Measurements from ENCODE around the gene SLC35E3. TPM values are rescaled to one million over a fixed set of nuclear protein-coding genes. Genes with fewer than 3 reads are reported as not detected.

Gene SLC35E3
- polyA plus RNA-seq, 1 of the 3 experiments (the other 2 are of a cell fraction): 5.7 TPM

DNA sequence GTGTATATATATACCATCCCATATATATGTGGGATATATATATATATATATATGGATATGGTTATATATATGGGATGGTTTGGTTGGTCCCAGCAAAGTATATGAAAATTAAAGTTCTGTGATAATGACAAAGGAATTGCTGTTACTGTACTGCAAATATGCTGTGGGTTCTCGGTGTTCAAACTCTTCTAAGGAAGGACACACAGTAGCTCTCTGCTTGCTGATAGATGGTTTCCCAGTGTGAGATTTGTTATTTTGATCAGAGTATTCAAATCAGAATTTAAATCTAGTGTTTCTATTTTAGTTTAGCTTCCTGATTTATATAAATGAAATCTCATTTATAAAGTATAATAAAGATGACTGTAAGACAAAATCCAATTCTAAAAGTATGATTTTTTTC is 19.7 kb downstream of the SLC35E3 start:
- peaks cover 3% of the 10 kb centered on the region for H3F3A ChIP-seq (replicated peaks; ENCODE audit: insufficient read depth)
- no peak for TF ChIP-seq USF1 (IDR thresholded peaks at IDR 0.05; ENCODE audit: borderline replicate concordance, low read depth)
- no peak for TF ChIP-seq EZH2phosphoT487 (IDR thresholded peaks at IDR 0.05; ENCODE audit: borderline replicate concordance, low read depth)
- TF ChIP-seq POLR2AphosphoS5 (IDR thresholded peaks at IDR 0.05; ENCODE audit: low read depth, low read length): no peak
- TF ChIP-seq, protein P1, sequence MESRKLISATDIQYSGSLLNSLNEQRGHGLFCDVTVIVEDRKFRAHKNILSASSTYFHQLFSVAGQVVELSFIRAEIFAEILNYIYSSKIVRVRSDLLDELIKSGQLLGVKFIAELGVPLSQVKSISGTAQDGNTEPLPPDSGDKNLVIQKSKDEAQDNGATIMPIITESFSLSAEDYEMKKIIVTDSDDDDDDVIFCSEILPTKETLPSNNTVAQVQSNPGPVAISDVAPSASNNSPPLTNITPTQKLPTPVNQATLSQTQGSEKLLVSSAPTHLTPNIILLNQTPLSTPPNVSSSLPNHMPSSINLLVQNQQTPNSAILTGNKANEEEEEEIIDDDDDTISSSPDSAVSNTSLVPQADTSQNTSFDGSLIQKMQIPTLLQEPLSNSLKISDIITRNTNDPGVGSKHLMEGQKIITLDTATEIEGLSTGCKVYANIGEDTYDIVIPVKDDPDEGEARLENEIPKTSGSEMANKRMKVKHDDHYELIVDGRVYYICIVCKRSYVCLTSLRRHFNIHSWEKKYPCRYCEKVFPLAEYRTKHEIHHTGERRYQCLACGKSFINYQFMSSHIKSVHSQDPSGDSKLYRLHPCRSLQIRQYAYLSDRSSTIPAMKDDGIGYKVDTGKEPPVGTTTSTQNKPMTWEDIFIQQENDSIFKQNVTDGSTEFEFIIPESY (IDR thresholded peaks at IDR 0.05; ENCODE audit: borderline replicate concordance, low read depth): no peak
- no peak for TF ChIP-seq RXRA (IDR thresholded peaks at IDR 0.05; ENCODE audit: borderline replicate concordance, low read depth)
- TF ChIP-seq CHD2 (IDR thresholded peaks at IDR 0.05; ENCODE audit: low read length, partially characterized antibody): no peak
- TF ChIP-seq, protein P2, sequence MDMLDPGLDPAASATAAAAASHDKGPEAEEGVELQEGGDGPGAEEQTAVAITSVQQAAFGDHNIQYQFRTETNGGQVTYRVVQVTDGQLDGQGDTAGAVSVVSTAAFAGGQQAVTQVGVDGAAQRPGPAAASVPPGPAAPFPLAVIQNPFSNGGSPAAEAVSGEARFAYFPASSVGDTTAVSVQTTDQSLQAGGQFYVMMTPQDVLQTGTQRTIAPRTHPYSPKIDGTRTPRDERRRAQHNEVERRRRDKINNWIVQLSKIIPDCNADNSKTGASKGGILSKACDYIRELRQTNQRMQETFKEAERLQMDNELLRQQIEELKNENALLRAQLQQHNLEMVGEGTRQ (IDR thresholded peaks at IDR 0.05; ENCODE audit: borderline replicate concordance, low read depth, low read length): no peak
- TF ChIP-seq TAF1 (IDR thresholded peaks at IDR 0.05; ENCODE audit: borderline replicate concordance, low read depth, low read length): no peak
- TF ChIP-seq NRF1 (IDR thresholded peaks at IDR 0.05; ENCODE audit: low read depth, low read length): no peak
- no peak for TF ChIP-seq FOXM1 (IDR thresholded peaks at IDR 0.05; ENCODE audit: low read depth)
- no peak for TF ChIP-seq TCF12 (IDR thresholded peaks at IDR 0.05)
- TF ChIP-seq FOXJ3 (CRISPR knock-in tag; IDR thresholded peaks at IDR 0.05): no peak
- no peak for TF ChIP-seq GABPA (IDR thresholded peaks at IDR 0.05; ENCODE audit: low read depth)
- no peak for TF ChIP-seq SIN3A (IDR thresholded peaks at IDR 0.05; ENCODE audit: borderline replicate concordance, low read depth, low read length)
- TF ChIP-seq MEF2A (IDR thresholded peaks at IDR 0.05; ENCODE audit: borderline replicate concordance, low read depth): no peak
- TF ChIP-seq, protein P3, sequence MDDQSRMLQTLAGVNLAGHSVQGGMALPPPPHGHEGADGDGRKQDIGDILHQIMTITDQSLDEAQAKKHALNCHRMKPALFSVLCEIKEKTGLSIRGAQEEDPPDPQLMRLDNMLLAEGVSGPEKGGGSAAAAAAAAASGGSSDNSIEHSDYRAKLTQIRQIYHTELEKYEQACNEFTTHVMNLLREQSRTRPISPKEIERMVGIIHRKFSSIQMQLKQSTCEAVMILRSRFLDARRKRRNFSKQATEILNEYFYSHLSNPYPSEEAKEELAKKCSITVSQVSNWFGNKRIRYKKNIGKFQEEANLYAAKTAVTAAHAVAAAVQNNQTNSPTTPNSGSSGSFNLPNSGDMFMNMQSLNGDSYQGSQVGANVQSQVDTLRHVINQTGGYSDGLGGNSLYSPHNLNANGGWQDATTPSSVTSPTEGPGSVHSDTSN (IDR thresholded peaks at IDR 0.05): no peak
- no peak overlapping the region for H3K9ac ChIP-seq
- no peak for DNase-seq
- H3K36me3 ChIP-seq (replicated peaks in 1 of 2; ENCODE audit: control insufficient read depth in 1 of 2, insufficient read depth in 2 of 2, low read length in 1 of 2): peaks cover 5 to 21% of the 10 kb centered on the region in 2 experiments
- H2AFZ ChIP-seq (ENCODE audit: low read depth): no peak overlapping the region
- H3K4me3 ChIP-seq (ENCODE audit: low read depth in 2 of 2, low read length in 1 of 2): no peak overlapping the region
- H3K27ac ChIP-seq (ENCODE audit: low read depth in 2 of 2, low read length in 1 of 2): no peak overlapping the region
- H3K27me3 ChIP-seq (ENCODE audit: insufficient read depth): no peaks in the 10 kb centered on the region
- 89% methylated on average over 1 of the region's 1 CpG for WGBS (ENCODE audit: low lambda C conversion rate)
- H4K20me1 ChIP-seq (ENCODE audit: insufficient read depth): no peaks in the 10 kb centered on the region
- no peaks in the 10 kb centered on the region for H3K9me2 ChIP-seq
- ChIA-PET CTCF (interaction anchor here (0.6 kb wide), 1 partner anchor 85 kb away, joined by 3 read pairs; no protein-coding TSS in a partner anchor), POLR2A (no interaction called here)
- H3K79me2 ChIP-seq (ENCODE audit: insufficient read depth): no peaks in the 10 kb centered on the region
- H3K9me3 ChIP-seq: no peaks in the 10 kb centered on the region
- H3K4me2 ChIP-seq: no peak overlapping the region
- H3K4me1 ChIP-seq (ENCODE audit: control insufficient read depth in 1 of 2, insufficient read depth in 2 of 2, low read depth in 1 of 2, low read length in 1 of 2): no peaks in the 10 kb centered on the region; a peak in 1 of 4 replicates
